LNCAP (cell line): ENCODE measurements around the gene HTR3E.

Experiments used
- TF ChIP-seq, protein P1 (sequence below): fragments of 450-650 bp; IDR thresholded peaks from 2 replicates; pipeline ENCODE4 v1.5.1; 2017; ENCODE audit warnings: mild to moderate bottlenecking

The HTR3E gene

DNA sequence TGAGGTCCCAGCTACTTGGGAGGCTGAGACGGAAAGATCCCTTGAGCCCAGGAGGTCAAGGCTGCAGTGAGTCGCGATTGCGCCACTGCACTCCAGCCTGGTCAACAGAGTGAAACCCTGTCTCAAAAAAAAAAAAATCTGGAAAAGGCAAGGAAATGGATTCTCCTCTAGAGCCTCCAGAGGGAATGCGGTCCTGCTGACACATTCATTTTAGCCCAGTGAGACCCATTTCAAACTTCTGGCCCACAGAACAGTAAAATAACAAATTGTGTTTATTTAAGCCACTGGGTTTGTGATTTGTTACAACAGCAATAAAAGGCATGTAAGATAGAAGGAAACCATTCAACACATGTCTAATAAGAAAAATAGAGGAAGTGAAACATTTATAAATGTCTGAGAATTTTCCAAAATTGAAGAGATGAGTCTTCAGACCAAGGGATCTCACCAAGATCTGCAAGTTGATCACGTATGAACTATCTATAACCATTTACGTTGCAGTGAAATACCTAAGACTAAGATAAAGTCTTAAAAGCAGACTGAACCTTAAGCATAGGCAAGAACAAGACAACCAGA is at the start of gene HTR3E:
Gene HTR3E (plus strand): TSS at position 254 of the 573 bp plus-strand sequence. CDS start 466 bp downstream, outside the sequence.
- TF ChIP-seq, protein P1, sequence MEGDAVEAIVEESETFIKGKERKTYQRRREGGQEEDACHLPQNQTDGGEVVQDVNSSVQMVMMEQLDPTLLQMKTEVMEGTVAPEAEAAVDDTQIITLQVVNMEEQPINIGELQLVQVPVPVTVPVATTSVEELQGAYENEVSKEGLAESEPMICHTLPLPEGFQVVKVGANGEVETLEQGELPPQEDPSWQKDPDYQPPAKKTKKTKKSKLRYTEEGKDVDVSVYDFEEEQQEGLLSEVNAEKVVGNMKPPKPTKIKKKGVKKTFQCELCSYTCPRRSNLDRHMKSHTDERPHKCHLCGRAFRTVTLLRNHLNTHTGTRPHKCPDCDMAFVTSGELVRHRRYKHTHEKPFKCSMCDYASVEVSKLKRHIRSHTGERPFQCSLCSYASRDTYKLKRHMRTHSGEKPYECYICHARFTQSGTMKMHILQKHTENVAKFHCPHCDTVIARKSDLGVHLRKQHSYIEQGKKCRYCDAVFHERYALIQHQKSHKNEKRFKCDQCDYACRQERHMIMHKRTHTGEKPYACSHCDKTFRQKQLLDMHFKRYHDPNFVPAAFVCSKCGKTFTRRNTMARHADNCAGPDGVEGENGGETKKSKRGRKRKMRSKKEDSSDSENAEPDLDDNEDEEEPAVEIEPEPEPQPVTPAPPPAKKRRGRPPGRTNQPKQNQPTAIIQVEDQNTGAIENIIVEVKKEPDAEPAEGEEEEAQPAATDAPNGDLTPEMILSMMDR = no peak

DNA sequence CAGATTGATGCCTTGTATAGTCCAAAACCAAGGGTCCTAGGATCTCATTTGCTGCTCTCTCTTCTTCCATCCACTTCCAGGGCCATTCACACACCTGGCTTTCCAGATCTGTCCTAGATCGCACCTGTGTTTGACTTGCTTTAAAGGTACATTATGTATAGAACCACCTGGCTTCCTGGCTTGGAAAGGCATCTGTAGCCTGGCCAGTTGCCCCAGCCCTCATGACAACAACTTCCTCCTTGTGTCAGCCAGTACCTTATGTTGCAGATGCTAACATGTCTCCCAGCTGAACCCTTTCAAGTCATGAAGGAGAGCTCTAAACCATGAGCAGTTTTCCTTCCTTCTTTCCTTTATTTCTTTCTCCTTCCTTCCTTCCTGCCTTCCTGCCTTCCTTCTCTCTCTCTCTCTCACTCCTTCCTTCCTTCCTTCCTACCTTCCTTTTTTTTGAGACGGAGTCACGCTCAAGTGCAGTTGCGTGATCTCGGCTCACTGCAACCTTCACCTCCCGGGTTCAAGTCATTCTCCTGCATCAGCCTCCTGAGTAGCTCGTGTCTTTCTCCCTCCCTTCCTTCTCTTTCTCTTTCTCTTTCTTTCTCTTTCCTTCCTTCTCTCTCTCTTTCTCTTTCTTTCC is 46.5 kb upstream of the HTR3E start:
- TF ChIP-seq, protein P1 = no peak

- TF ChIP-seq, protein P1 = no peak
These were observed 44.1 kb upstream of the HTR3E start, which contains the start of gene HTR3C for GRCh38 chr3:184052767-184053166. TSS of gene HTR3C (plus strand) at chr3:184053047. CDS start at chr3:184053081, 34 bp downstream.

- TF ChIP-seq, protein P1 = no peak
These were observed 38.8 kb upstream of the HTR3E start for GRCh38 chr3:184058029-184058428.

DNA sequence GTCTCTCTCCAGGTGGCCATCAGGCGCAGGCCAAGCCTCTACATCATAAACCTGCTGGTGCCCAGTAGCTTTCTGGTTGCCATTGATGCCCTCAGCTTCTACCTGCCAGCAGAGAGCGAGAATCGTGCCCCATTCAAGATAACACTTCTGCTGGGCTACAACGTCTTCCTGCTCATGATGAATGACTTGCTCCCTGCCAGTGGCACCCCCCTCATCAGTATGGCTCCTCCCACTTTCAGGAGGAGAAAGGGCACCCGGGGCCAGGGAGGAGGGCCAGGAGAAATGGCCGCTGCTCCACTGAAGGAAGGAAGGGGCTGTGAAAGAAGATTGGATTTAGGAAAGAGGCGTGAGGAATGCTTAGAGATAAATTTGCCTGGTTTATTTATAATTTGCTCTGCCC is 37.4 kb upstream of the HTR3E start:
- TF ChIP-seq, protein P1 = no peak

DNA sequence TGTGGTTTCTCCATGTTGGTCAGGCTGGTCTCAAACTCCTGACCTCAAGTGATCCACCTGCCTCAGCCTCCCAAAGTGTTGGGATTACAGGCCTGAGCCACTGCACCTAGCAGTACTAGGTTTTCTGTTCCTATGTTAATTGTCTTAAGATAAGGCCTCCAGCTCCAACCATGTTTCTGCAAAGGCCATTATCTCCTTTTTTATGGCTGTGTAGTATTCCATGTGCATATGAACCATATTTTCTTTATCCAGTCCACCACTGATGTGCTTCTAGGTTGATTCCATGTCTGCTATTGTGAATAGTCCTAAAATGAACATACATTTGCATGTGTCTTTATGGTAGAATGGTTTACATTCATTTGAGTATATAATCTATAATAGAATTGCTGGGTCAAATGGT is 34.2 kb upstream of the HTR3E start:
- TF ChIP-seq, protein P1 = no peak

- TF ChIP-seq, protein P1 = no peak
These were observed 30.7 kb upstream of the HTR3E start for GRCh38 chr3:184066211-184066610.
